Body of pancreas (tissue), 4 donors: ENCODE results near the gene LPAR3.

Experiments
- CTCF ChIP-seq, 7 experiments: fragments of 450-650 bp in 4 of 7; fragments of 200-600 bp in 3 of 7; sonication (generic) in 3 of 7; IDR thresholded peaks; one replicate each; pipeline ENCODE4 v1.5.1; 2016 to 2019; ENCODE audit warnings: antibody characterized with exemption in 7 of 7
- POLR2A ChIP-seq, 3 donors: fragments of 450-650 bp; IDR thresholded peaks; one replicate each; pipeline ENCODE4 v1.6.1; 2016; ENCODE audit warnings: antibody characterized with exemption in 3 of 3, mild to moderate bottlenecking in 2 of 3

- TF ChIP-seq CTCF (IDR thresholded peaks at IDR 0.05): no peak
- no peak for TF ChIP-seq POLR2A (IDR thresholded peaks at IDR 0.05)
These were observed 20.2 kb downstream of the LPAR3 start for GRCh38 chr1:84872696-84873355.
